Measurements from ENCODE around the gene SLC6A9. TPM values are rescaled to one million over a fixed set of nuclear protein-coding genes. Genes with fewer than 3 reads are reported as not detected.
A peak's percentile ranks its signal among the peaks of the same experiment; 100 is the strongest.

SLC6A9 gene
- total RNA-seq, 2 experiments from 2014 or later = 8.2 to 21.8 TPM

DNA sequence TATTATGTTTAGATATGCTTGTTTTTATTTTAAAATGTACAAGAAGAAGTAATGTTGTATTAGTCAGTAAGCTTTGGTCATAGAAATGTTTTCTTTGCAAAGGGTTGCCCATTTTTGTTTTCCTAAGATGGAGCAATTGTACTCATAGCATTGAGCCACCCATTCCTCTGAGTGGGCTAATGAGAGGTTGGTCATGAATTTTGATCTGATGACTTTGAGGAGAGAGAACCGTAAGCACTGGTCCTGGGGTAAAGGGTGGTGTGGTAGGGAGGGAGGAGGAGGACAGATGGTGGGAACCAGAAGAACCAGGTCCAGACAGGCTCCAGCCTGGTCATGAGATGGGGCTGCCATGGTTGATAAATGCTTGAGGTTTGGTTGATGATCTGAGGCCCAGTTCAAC, 15.9 kb upstream of the SLC6A9 start:
- POLR2A ChIA-PET = interaction anchor here (0.7 to 1.0 kb wide), 2 partner anchors 117 to 279 kb away, joined by 3 to 5 read pairs; no protein-coding TSS in a partner anchor

DNA sequence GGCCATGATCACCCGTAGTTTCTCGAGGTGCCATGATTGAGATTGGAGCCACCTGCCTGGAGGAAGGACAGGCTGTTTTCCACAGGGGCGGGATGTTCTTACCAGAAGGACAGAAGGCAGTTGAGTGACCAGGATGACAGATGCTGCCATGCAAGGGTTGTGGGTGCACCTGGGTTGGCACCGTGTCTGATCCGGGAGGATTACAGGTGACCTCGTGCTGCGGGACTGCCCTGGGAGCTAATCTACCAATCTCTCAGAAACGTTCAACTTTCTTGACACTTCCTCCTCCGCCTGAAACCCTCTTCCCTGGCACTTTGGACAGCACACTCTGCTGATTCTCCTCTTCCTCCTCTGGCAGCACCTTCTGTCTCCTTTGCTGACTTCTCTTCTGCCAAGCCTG, 13.8 kb upstream of the SLC6A9 start:
- intact Hi-C loops (cut with micrococcal nuclease; ENCODE audit: unreplicated experiment) = loop anchor here (5.0 kb wide), 1 partner anchor 508 kb away; no protein-coding TSS in a partner anchor
- DNase-seq (ENCODE audit: low spot score) = no peak
- Histone ChIP-seq H4K20me1 (ENCODE audit: insufficient read depth, low read length) (no peaks in the 10 kb centered on the region), H3K4me1 (ENCODE audit: insufficient read depth, low read length, poor library complexity, severe bottlenecking) (no peaks in the 10 kb centered on the region), H3K9me3 (ENCODE audit: low read length) (no peaks in the 10 kb centered on the region), H3K27ac (ENCODE audit: low read depth, low read length, poor library complexity, severe bottlenecking) (no peak overlapping the region), H3K4me2 (ENCODE audit: low read length) (no peak overlapping the region), H3K4me3 (ENCODE audit: low read depth, low read length, poor library complexity, severe bottlenecking) (no peak overlapping the region), H3K9me2 (ENCODE audit: insufficient read depth, low read length) (no peaks in the 10 kb centered on the region), H3K79me2 (ENCODE audit: insufficient read depth, low read depth, low read length) (no peaks in the 10 kb centered on the region), H2AFZ (ENCODE audit: low read length) (no peak overlapping the region), H3K36me3 (ENCODE audit: insufficient read depth, low read length) (no peaks in the 10 kb centered on the region)
- CTCF ChIA-PET (ENCODE audit: unreplicated experiment) = no interaction called here
- POLR2A ChIA-PET = no interaction called here
- TF ChIP-seq, protein P1, sequence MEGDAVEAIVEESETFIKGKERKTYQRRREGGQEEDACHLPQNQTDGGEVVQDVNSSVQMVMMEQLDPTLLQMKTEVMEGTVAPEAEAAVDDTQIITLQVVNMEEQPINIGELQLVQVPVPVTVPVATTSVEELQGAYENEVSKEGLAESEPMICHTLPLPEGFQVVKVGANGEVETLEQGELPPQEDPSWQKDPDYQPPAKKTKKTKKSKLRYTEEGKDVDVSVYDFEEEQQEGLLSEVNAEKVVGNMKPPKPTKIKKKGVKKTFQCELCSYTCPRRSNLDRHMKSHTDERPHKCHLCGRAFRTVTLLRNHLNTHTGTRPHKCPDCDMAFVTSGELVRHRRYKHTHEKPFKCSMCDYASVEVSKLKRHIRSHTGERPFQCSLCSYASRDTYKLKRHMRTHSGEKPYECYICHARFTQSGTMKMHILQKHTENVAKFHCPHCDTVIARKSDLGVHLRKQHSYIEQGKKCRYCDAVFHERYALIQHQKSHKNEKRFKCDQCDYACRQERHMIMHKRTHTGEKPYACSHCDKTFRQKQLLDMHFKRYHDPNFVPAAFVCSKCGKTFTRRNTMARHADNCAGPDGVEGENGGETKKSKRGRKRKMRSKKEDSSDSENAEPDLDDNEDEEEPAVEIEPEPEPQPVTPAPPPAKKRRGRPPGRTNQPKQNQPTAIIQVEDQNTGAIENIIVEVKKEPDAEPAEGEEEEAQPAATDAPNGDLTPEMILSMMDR (conservative IDR thresholded peaks at IDR 0.05; ENCODE audit: low read length) = no peak
- no peak for TF ChIP-seq EZH2phosphoT487 (IDR thresholded peaks at IDR 0.05; ENCODE audit: borderline replicate concordance, low read depth, low read length)
- BruUV-seq (replicated peaks) = no TSS peak

More for the DNA sequence above, 15.9 kb upstream of the SLC6A9 start:
- DNase-seq (ENCODE audit: low spot score) = no peak
- Histone ChIP-seq H3K9me3 (ENCODE audit: low read length) (no peaks in the 10 kb centered on the region), H3K79me2 (ENCODE audit: insufficient read depth, low read depth, low read length) (no peaks in the 10 kb centered on the region), H4K20me1 (ENCODE audit: insufficient read depth, low read length) (no peaks in the 10 kb centered on the region), H3K4me2 (ENCODE audit: low read length) (peak overlapping the region; percentile 15; the same call in 1 of the 2 replicates), H2AFZ (ENCODE audit: low read length) (peak overlapping the region; percentile 68; the same call in 1 of the 2 replicates), H3K9me2 (ENCODE audit: insufficient read depth, low read length) (no peaks in the 10 kb centered on the region), H3K27ac (ENCODE audit: low read depth, low read length, poor library complexity, severe bottlenecking) (no peak overlapping the region), H3K36me3 (ENCODE audit: insufficient read depth, low read length) (no peaks in the 10 kb centered on the region), H3K4me3 (ENCODE audit: low read depth, low read length, poor library complexity, severe bottlenecking) (no peak overlapping the region), H3K4me1 (ENCODE audit: insufficient read depth, low read length, poor library complexity, severe bottlenecking) (no peaks in the 10 kb centered on the region)
- CTCF ChIA-PET (ENCODE audit: unreplicated experiment) = interaction anchor here (1.3 to 1.4 kb wide), 2 partner anchors 42 to 77 kb away, joined by 3 to 6 read pairs; partner anchors contain the start of gene DPH2
- TF ChIP-seq, protein P1 (conservative IDR thresholded peaks at IDR 0.05; ENCODE audit: low read length) = no peak
- BruUV-seq (replicated peaks) = no TSS peak
- intact Hi-C loops (cut with micrococcal nuclease; ENCODE audit: unreplicated experiment) = loop anchor here (5.0 kb wide), 1 partner anchor 510 kb away; no protein-coding TSS in a partner anchor

DNA sequence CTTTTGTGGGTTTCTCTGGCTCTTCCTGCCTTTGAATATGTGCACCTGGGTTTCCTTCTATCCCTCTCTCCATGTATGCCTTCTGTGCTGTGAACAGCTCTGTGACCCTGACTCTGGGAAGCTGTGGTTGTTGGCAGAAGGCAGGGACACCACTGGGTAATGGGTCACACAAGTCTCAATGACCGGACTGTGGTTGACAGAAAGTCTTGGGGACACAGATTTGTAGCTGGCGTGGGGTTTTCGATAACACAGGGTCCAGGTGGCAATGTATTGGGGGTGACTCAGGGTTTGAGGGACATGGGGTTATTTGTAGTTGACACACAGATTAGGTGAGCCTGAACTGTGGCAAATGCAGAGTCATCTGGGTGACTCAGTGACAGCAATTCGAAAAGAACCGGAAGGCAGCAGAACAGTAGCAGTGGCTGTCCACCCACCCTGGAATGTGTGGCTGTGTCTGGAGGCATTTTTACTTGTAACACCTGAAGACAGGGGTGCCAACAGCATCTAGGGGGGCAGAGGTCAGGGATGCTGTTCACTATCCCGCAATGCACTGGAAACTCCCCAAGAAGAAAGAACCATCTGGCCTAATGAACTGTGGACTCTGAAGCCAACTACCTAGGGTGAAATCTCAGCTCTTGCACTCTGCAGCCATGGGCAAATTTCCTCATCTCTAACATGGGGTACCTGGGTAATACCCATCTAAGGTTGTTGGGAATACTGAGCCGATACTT, 13.0 kb upstream of the SLC6A9 start:
- Histone ChIP-seq H3K79me2 (ENCODE audit: insufficient read depth, low read depth, low read length) (no peaks in the 10 kb centered on the region), H4K20me1 (ENCODE audit: insufficient read depth, low read length) (no peaks in the 10 kb centered on the region), H3K27ac (ENCODE audit: low read depth, low read length, poor library complexity, severe bottlenecking) (no peak overlapping the region), H3K4me1 (ENCODE audit: insufficient read depth, low read length, poor library complexity, severe bottlenecking) (no peaks in the 10 kb centered on the region), H3K9me3 (ENCODE audit: low read length) (no peaks in the 10 kb centered on the region), H2AFZ (ENCODE audit: low read length) (no peak overlapping the region), H3K36me3 (ENCODE audit: insufficient read depth, low read length) (no peaks in the 10 kb centered on the region), H3K4me2 (ENCODE audit: low read length) (no peak overlapping the region), H3K4me3 (ENCODE audit: low read depth, low read length, poor library complexity, severe bottlenecking) (no peak overlapping the region), H3K9me2 (ENCODE audit: insufficient read depth, low read length) (no peaks in the 10 kb centered on the region)
- ChIA-PET POLR2A (no interaction called here), CTCF (ENCODE audit: unreplicated experiment) (interaction anchor here (0.6 kb wide), 1 partner anchor 13 kb away, joined by 12 read pairs; the partner anchor contains the start of gene SLC6A9)
- no peak for DNase-seq (ENCODE audit: low spot score)
- intact Hi-C loops (cut with micrococcal nuclease; ENCODE audit: unreplicated experiment) = no loop called here
- no peak for TF ChIP-seq EZH2phosphoT487 (IDR thresholded peaks at IDR 0.05; ENCODE audit: borderline replicate concordance, low read depth, low read length)
- TF ChIP-seq, protein P1 (conservative IDR thresholded peaks at IDR 0.05; ENCODE audit: low read length) = no peak
- no TSS peak for BruUV-seq (replicated peaks)
